NT2/D1 (cell line): ENCODE results near the gene GDF7.

Experiments used
- SUZ12 ChIP-seq: IDR thresholded peaks from 2 replicates; pipeline ENCODE4 v1.6.1; 2011; ENCODE audit not compliant: insufficient read length, insufficient read depth; ENCODE audit errors: extremely low read depth
- YY1 ChIP-seq: IDR thresholded peaks from 2 replicates; pipeline ENCODE4 v1.6.1; 2011; ENCODE audit not compliant: insufficient read length, insufficient read depth
- ZNF274 ChIP-seq: IDR thresholded peaks from 2 replicates; pipeline ENCODE4 v1.6.1; 2011; ENCODE audit warnings: mild to moderate bottlenecking, low read depth, low read length

- TF ChIP-seq YY1 (no peak), SUZ12 (no peak), ZNF274 (no peak)
Observed at GRCh38 chr2:20637147-20637546, 29.8 kb upstream of the GDF7 start.
